ENCODE results near the gene MAPKBP1. TPM values are rescaled to one million over a fixed set of nuclear protein-coding genes. Genes with fewer than 3 reads are reported as not detected.

MAPKBP1 gene
- polyA plus RNA-seq, 2 of the 4 experiments (the other 2 are of a cell fraction), result 2.5 to 6.1 TPM

GRCh38 chr15:41774882-41775417, 666 bp downstream of the MAPKBP1 start (continued):
- TF ChIP-seq, protein P1, sequence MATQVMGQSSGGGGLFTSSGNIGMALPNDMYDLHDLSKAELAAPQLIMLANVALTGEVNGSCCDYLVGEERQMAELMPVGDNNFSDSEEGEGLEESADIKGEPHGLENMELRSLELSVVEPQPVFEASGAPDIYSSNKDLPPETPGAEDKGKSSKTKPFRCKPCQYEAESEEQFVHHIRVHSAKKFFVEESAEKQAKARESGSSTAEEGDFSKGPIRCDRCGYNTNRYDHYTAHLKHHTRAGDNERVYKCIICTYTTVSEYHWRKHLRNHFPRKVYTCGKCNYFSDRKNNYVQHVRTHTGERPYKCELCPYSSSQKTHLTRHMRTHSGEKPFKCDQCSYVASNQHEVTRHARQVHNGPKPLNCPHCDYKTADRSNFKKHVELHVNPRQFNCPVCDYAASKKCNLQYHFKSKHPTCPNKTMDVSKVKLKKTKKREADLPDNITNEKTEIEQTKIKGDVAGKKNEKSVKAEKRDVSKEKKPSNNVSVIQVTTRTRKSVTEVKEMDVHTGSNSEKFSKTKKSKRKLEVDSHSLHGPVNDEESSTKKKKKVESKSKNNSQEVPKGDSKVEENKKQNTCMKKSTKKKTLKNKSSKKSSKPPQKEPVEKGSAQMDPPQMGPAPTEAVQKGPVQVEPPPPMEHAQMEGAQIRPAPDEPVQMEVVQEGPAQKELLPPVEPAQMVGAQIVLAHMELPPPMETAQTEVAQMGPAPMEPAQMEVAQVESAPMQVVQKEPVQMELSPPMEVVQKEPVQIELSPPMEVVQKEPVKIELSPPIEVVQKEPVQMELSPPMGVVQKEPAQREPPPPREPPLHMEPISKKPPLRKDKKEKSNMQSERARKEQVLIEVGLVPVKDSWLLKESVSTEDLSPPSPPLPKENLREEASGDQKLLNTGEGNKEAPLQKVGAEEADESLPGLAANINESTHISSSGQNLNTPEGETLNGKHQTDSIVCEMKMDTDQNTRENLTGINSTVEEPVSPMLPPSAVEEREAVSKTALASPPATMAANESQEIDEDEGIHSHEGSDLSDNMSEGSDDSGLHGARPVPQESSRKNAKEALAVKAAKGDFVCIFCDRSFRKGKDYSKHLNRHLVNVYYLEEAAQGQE (IDR thresholded peaks at IDR 0.05), result no peak
- TF ChIP-seq PHF8 (IDR thresholded peaks at IDR 0.05; ENCODE audit: borderline replicate concordance, low read depth), result no peak
- TF ChIP-seq HOXB13 (CRISPR knock-in tag; IDR thresholded peaks at IDR 0.05; ENCODE audit: low read depth), result no peak
- TF ChIP-seq ZC3H11A (IDR thresholded peaks at IDR 0.05), result no peak
- no peak for TF ChIP-seq KDM5A (IDR thresholded peaks at IDR 0.05)
- no peak for TF ChIP-seq E2F6 (IDR thresholded peaks at IDR 0.05; ENCODE audit: borderline replicate concordance, low read depth)
- no peak for TF ChIP-seq HOXB5 (CRISPR knock-in tag; IDR thresholded peaks at IDR 0.05)
- TF ChIP-seq RNF2 (IDR thresholded peaks at IDR 0.05; ENCODE audit: borderline replicate concordance, low read depth), result no peak
- no peak for TF ChIP-seq ESRRA (IDR thresholded peaks at IDR 0.05; ENCODE audit: borderline replicate concordance, low read length)
- no peak for TF ChIP-seq SREBF2 (IDR thresholded peaks at IDR 0.05)
- TF ChIP-seq, protein P2, sequence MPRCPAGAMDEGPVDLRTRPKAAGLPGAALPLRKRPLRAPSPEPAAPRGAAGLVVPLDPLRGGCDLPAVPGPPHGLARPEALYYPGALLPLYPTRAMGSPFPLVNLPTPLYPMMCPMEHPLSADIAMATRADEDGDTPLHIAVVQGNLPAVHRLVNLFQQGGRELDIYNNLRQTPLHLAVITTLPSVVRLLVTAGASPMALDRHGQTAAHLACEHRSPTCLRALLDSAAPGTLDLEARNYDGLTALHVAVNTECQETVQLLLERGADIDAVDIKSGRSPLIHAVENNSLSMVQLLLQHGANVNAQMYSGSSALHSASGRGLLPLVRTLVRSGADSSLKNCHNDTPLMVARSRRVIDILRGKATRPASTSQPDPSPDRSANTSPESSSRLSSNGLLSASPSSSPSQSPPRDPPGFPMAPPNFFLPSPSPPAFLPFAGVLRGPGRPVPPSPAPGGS (IDR thresholded peaks at IDR 0.05), result no peak

GRCh38 chr15:41775651-41776050, 1.4 kb downstream of the MAPKBP1 start:
- TF ChIP-seq MYC (IDR thresholded peaks at IDR 0.05; ENCODE audit: borderline replicate concordance, low read length), result no peak
- no peak for TF ChIP-seq ZSCAN20 (CRISPR knock-in tag; IDR thresholded peaks at IDR 0.05)
- TF ChIP-seq, protein P2 (IDR thresholded peaks at IDR 0.05), result no peak
- TF ChIP-seq RFX5 (IDR thresholded peaks at IDR 0.05), result no peak
- TF ChIP-seq, protein P3, sequence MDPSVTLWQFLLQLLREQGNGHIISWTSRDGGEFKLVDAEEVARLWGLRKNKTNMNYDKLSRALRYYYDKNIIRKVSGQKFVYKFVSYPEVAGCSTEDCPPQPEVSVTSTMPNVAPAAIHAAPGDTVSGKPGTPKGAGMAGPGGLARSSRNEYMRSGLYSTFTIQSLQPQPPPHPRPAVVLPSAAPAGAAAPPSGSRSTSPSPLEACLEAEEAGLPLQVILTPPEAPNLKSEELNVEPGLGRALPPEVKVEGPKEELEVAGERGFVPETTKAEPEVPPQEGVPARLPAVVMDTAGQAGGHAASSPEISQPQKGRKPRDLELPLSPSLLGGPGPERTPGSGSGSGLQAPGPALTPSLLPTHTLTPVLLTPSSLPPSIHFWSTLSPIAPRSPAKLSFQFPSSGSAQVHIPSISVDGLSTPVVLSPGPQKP (IDR thresholded peaks at IDR 0.05; ENCODE audit: low read depth, low read length), result no peak
- TF ChIP-seq CHD4 (IDR thresholded peaks at IDR 0.05; ENCODE audit: borderline replicate concordance), result no peak
- TF ChIP-seq EP300 (IDR thresholded peaks at IDR 0.05), result no peak
- no peak for TF ChIP-seq CEBPB (IDR thresholded peaks at IDR 0.05)
- TF ChIP-seq E2F6 (IDR thresholded peaks at IDR 0.05; ENCODE audit: borderline replicate concordance, low read depth), result no peak
- no peak for TF ChIP-seq NFE2L2 (conservative IDR thresholded peaks at IDR 0.05; ENCODE audit: low read length)
- no peak for TF ChIP-seq JUN (IDR thresholded peaks at IDR 0.05)
- TF ChIP-seq CBX2 (IDR thresholded peaks at IDR 0.05; ENCODE audit: borderline replicate concordance, low read depth), result no peak
- TF ChIP-seq ZFP36 (IDR thresholded peaks at IDR 0.05; ENCODE audit: borderline replicate concordance, partially characterized antibody), result no peak
- FAIRE-seq (no peak), DNase-seq (ENCODE audit: low read depth in 1 of 2, low spot score in 1 of 2) (no peak), ATAC-seq (no peak)
- Histone ChIP-seq H3K27ac (peak overlapping the region in 1 of 2 experiments; percentile 96; a peak in 2 of 6 replicates), H3K4me3 (peak overlapping the region; percentile 76; the same call in 1 of the 3 replicates), H3K4me2 (peak overlapping the region; percentile 91), H3K9me3 (no peaks in the 10 kb centered on the region), H3K4me1 (peaks cover 22% of the 10 kb centered on the region; the same call in 2 of the 3 replicates)
- ChIA-PET POLR2A (no interaction called here), CTCF (interaction anchor here (0.8 to 8.0 kb wide), 4 partner anchors 13 to 285 kb away, joined by 3 to 103 read pairs (median 4); no protein-coding TSS in a partner anchor)
- WGBS (ENCODE audit: missing lambda C conversion rate), result 91% methylated on average over 2 of the region's 2 CpGs

Measured in A549 (cell line).